Measurements from ENCODE around the gene VEPH1.

GRCh38 chr3:157447026-157447694, 56.1 kb downstream of the VEPH1 start:
- peak in 2 of 6 experiments; percentile 6 to 8 for TF ChIP-seq CTCF (IDR thresholded peaks at IDR 0.05)
- TF ChIP-seq POLR2A (IDR thresholded peaks at IDR 0.05): no peak

Data from Peyer's patch (tissue), 4 donors.